Transverse colon (tissue), 4 donors: ENCODE measurements around the gene ACTBL2. TPM values are rescaled to one million over a fixed set of nuclear protein-coding genes. Genes with fewer than 3 reads are reported as not detected.

Experiments
- DNase-seq: peaks from one replicate; pipeline ENCODE4 v3.0.0-alpha.2; 2019
- H3K27ac ChIP-seq, 4 donors: fragments of 200-600 bp; sonication (generic); 2 replicates each; pipeline ENCODE4 v1.5.1; 2016 to 2018; ENCODE audit warnings: inconsistent platforms in 4 of 4
- H3K27me3 ChIP-seq: fragments of 200-600 bp; sonication (generic); 2 replicates; pipeline ENCODE4 v1.5.1; 2017; ENCODE audit warnings: inconsistent platforms
- H3K36me3 ChIP-seq, 4 donors: fragments of 200-600 bp; sonication (generic); 2 replicates each; pipeline ENCODE4 v1.5.1; 2017 to 2019; ENCODE audit warnings: inconsistent platforms in 4 of 4
- H3K4me1 ChIP-seq, 4 donors: fragments of 200-600 bp; sonication (generic); 2 replicates each; pipeline ENCODE4 v1.5.1; 2017 to 2020; ENCODE audit warnings: inconsistent platforms in 4 of 4
- H3K4me3 ChIP-seq, 4 donors: fragments of 200-600 bp; sonication (generic); 1 replicate in 1 of 4; 2 replicates in 3 of 4; pipeline versions ENCODE4 v1.5.1 to v1.6.1; 2017 to 2019; ENCODE audit warnings: inconsistent platforms in 4 of 4
- H3K9me3 ChIP-seq, 2 donors: fragments of 200-600 bp; sonication (generic); 2 replicates each; pipeline ENCODE4 v1.5.1; 2017 to 2019; ENCODE audit warnings: inconsistent platforms in 2 of 2
- CTCF ChIP-seq, 5 experiments: fragments of 200-600 bp in 3 of 5; fragments of 450-650 bp in 2 of 5; sonication (generic) in 3 of 5; IDR thresholded peaks; 1 replicate in 2 of 5; 2 replicates in 3 of 5; pipeline ENCODE4 v1.5.1; 2016 to 2017; ENCODE audit warnings: antibody characterized with exemption in 5 of 5, inconsistent platforms in 3 of 5, mild to moderate bottlenecking in 2 of 5, moderate library complexity in 1 of 5
- EP300 ChIP-seq: sonication (generic); formaldehyde crosslinking; IDR thresholded peaks from one replicate; pipeline ENCODE4 v1.6.1; 2017; ENCODE audit warnings: antibody characterized with exemption, low read depth
- POLR2A ChIP-seq: fragments of 450-650 bp; IDR thresholded peaks from one replicate; pipeline ENCODE4 v1.6.1; 2016; ENCODE audit warnings: antibody characterized with exemption, mild to moderate bottlenecking, moderate library complexity
- POLR2AphosphoS5 ChIP-seq, 3 donors: sonication (generic); formaldehyde crosslinking; IDR thresholded peaks; one replicate each; pipeline ENCODE4 v1.6.1; 2016; ENCODE audit warnings: antibody characterized with exemption in 3 of 3
- WGBS, 2 donors: methylation state at CpG; one replicate each; pipeline ENCODE4 v1.1.5; 2018; ENCODE audit warnings: low coverage in 1 of 2; 5-methylcytosine and 5-hydroxymethylcytosine counted together
- in situ Hi-C, 4 donors: fragments of 200-750 bp; cut with MboI; loops; one replicate each; pipeline versions ENCODE4 v1.15.0 to v1.15.1; 2017; ENCODE audit warnings: low sequenced_read_pairs in 3 of 4, low pct_ligation_motif_present in 1 of 4, low pct_unique_long_range_greater_than_20kb in 1 of 4
- intact Hi-C: fragments of 100-400 bp; cut with DNase I; formaldehyde crosslinking; loops from one replicate; pipeline ENCODE4 v1.15.1; 2023; ENCODE audit warnings: low total_unique reads
- total RNA-seq, 4 donors: library from RNA; depleted of rRNA; stranded (reverse); fragments of >200 nt; gene quantifications; one replicate each; pipeline ENCODE4 v1.1.0, GENCODE V29; 2016

The ACTBL2 gene
- not detected for total RNA-seq

- intact Hi-C loops (no loop called here), in situ Hi-C loops (no loop called here)
- TF ChIP-seq POLR2A (no peak), EP300 (no peak), CTCF (IDR thresholded peaks at IDR 0.05) (no peak), POLR2AphosphoS5 (IDR thresholded peaks at IDR 0.05) (no peak)
- H3K36me3 ChIP-seq, result no peaks in the 10 kb centered on the region
- no peak within 1 kb of the TSS for H3K4me3 ChIP-seq
- 82 to 89% methylated on average over 3 to 5 of the region's 5 CpGs for WGBS, 2 donors
- no peaks in the 10 kb centered on the region for H3K9me3 ChIP-seq
- no peak within 1 kb of the TSS for H3K27ac ChIP-seq
- no peaks in the 10 kb centered on the region for H3K4me1 ChIP-seq
- no peaks in the 10 kb centered on the region for H3K27me3 ChIP-seq
- no peak for DNase-seq
Observed at GRCh38 chr5:57482671-57483106, at the start of gene ACTBL2. ACTBL2 (minus strand) TSS chr5:57482811; CDS start chr5:57482707, 104 bp downstream.

GRCh38 chr5:57531333-57531732 is 48.7 kb upstream of the ACTBL2 start:
- Histone ChIP-seq H3K27me3 (no peaks in the 10 kb centered on the region), H3K9me3 (no peaks in the 10 kb centered on the region), H3K4me3 (no peak overlapping the region), H3K36me3 (no peaks in the 10 kb centered on the region), H3K27ac (no peak overlapping the region), H3K4me1 (no peaks in the 10 kb centered on the region)
- WGBS, 2 donors, result 56 to 64% methylated on average over 1 of the region's 1 CpG
- DNase-seq, result no peak
- no peak for TF ChIP-seq EP300
- intact Hi-C loops (no loop called here), in situ Hi-C loops (no loop called here)

DNA sequence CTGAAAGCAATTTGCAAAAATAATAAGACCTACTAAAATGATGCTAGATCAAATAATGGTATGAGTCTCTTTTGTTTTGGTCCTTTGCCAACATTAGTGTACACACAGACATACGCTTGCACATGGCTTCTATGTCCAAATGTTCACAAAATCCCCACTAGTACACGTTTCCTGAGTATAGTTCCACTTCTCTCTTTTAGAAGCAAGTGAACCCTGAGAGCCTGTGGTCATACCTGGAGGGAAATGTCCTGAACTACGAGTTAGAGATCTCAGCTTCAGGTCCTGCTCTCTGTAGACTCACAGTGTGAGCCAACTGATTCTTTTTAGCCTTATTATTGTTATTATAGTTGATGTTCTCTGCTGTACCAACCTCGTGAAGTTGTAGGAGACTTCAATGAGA is 47.3 kb upstream of the ACTBL2 start:
- 64% methylated on average over 4 of the region's 4 CpGs for WGBS, 2 donors
- TF ChIP-seq POLR2A (no peak), CTCF (IDR thresholded peaks at IDR 0.05) (no peak), POLR2AphosphoS5 (IDR thresholded peaks at IDR 0.05) (no peak), EP300 (no peak)
- intact Hi-C loops (no loop called here), in situ Hi-C loops (no loop called here)
- Histone ChIP-seq H3K4me3 (no peak overlapping the region), H3K27me3 (no peaks in the 10 kb centered on the region), H3K36me3 (no peaks in the 10 kb centered on the region), H3K9me3 (no peaks in the 10 kb centered on the region), H3K4me1 (no peaks in the 10 kb centered on the region), H3K27ac (no peak overlapping the region)
- DNase-seq, result no peak

GRCh38 chr5:57527870-57528269 is 45.3 kb upstream of the ACTBL2 start:
- Histone ChIP-seq H3K4me1 (no peaks in the 10 kb centered on the region), H3K27me3 (no peaks in the 10 kb centered on the region), H3K9me3 (no peaks in the 10 kb centered on the region), H3K27ac (no peak overlapping the region), H3K4me3 (no peak overlapping the region), H3K36me3 (no peaks in the 10 kb centered on the region)
- in situ Hi-C loops (no loop called here), intact Hi-C loops (no loop called here)
- no peak for DNase-seq
- 85 to 88% methylated on average over 3 to 4 of the region's 4 CpGs for WGBS, 2 donors
- TF ChIP-seq POLR2A (no peak), POLR2AphosphoS5 (IDR thresholded peaks at IDR 0.05) (no peak), EP300 (no peak), CTCF (IDR thresholded peaks at IDR 0.05) (no peak)
